NCI-H748 treated with DMSO at 0.1 percent for 48 hours (cell line): ENCODE results near the gene DMPK.

Source experiments
- DNase-seq: peaks from one replicate; lab custom pipeline; 2025; lab: John Stamatoyannopoulos, UW

The DMPK gene, protein sequence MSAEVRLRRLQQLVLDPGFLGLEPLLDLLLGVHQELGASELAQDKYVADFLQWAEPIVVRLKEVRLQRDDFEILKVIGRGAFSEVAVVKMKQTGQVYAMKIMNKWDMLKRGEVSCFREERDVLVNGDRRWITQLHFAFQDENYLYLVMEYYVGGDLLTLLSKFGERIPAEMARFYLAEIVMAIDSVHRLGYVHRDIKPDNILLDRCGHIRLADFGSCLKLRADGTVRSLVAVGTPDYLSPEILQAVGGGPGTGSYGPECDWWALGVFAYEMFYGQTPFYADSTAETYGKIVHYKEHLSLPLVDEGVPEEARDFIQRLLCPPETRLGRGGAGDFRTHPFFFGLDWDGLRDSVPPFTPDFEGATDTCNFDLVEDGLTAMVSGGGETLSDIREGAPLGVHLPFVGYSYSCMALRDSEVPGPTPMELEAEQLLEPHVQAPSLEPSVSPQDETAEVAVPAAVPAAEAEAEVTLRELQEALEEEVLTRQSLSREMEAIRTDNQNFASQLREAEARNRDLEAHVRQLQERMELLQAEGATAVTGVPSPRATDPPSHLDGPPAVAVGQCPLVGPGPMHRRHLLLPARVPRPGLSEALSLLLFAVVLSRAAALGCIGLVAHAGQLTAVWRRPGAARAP

DNA sequence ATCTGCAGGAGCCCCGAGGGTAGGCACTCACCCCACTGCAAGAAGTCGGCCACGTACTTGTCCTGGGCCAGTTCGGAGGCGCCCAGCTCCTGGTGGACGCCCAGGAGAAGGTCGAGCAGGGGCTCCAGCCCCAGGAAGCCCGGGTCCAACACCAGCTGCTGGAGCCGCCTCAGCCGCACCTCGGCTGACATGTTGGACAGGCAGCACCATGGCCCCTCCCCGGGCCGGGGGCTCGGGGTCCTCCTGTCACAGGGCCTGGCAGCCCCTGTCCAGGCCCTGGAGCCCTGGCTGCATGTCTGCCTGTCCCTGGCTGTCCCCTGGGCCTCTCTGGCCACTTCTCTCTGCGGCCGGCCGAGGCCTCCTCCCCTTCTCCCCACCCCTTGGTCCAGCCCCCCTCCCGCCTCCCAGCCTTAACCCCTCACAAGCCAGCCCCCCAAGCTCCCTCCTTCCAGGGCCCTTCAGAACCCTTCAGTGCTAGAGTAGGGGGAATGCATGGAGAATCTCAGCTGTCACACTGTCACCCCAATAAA is at the start of gene DMPK:
TSS of gene DMPK (minus strand) at position 329 of the 530 bp plus-strand sequence. CDS start at position 191, 138 bp downstream.
- DNase-seq = no peak

DNA sequence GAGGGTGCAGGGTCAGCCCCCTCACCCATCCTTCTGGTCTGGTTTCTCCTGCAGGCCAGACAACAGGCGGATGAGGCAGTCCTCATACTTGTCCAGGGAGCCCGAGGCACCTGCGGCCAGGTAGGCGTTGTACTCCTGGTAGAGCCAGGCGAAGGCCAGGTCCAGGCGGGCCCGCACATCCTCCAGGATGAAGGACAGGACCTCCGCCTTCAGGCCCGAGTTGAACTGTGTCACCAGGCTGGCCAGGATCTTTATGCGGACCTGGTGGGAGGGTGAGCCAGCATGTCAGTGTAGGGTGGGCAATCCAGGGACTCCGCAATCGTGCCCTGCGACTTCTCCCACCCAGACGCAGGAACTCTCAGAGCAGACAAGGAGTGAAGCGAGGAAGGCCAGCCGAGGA is 46.7 kb upstream of the DMPK start:
- no peak for DNase-seq

DNA sequence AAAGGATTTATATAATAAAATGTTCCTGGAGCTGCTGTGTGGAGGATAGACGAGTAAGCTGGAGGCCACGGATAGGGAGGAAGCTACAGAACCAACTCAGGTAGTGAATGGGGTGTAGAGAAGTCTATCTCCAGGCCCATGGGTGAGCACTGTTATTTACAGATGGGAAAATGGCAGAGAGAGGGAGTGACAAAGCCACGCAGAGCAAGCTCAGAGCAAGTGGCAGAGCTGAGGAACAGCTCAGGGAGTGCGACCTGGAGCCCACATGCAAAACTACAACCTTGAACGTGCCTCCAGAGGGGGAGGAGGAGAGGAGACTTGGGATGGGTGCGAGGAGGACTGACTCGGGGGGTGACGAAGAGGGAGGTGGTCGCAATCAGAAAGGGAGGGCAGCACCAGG is 46.2 kb upstream of the DMPK start:
- DNase-seq = no peak

DNA sequence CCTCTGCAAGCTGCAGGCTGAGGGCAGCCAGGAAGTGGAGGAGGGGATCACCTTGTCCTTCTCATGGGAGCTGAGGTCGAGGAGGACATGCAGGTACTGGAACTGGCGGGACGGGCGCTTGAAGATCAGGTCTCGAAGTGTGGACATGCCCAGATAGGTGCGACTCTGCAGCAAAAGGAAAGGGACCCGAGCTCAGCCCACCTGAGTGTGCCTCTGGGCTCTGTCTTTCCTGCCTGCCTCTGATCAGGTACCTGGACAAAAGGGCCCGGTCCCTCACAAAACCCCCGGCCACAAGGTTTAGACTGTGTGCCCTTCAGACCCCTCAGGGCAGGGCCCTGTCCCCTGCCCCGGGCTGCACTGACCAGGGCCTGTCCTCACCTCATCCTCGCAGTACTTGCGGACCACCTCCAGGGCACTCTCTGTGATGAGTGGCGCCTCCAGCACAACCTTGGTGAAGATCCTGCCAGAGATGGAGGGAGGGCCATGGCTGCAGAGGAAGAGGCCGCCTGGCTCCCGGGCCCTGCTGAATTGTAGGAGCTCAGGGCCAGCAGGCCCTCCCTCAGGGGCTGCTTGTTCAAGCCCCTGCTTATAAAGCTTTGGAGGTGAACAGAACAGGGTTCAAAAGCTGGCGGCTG is 45.3 kb upstream of the DMPK start:
- DNase-seq = no peak

DNA sequence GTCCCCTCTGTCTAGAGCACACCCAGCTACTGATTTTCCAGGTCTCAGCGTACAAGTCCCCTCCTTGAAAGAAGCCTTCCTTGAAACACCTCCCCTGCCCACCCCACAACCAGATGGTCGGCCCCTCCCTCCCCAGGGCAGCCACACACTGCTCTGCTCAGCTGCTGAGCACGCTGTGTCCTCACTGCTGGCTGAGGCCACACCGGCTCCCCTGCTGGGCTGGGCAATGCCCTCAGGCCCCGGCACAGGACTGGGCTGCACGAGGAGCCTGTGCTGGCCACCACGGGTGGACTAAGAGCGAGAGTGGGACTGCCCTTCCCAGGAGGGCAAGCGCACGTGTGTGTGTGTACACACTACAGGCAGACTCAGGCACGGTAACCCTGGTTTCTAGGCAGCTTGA is 44.6 kb upstream of the DMPK start:
- DNase-seq = no peak

DNA sequence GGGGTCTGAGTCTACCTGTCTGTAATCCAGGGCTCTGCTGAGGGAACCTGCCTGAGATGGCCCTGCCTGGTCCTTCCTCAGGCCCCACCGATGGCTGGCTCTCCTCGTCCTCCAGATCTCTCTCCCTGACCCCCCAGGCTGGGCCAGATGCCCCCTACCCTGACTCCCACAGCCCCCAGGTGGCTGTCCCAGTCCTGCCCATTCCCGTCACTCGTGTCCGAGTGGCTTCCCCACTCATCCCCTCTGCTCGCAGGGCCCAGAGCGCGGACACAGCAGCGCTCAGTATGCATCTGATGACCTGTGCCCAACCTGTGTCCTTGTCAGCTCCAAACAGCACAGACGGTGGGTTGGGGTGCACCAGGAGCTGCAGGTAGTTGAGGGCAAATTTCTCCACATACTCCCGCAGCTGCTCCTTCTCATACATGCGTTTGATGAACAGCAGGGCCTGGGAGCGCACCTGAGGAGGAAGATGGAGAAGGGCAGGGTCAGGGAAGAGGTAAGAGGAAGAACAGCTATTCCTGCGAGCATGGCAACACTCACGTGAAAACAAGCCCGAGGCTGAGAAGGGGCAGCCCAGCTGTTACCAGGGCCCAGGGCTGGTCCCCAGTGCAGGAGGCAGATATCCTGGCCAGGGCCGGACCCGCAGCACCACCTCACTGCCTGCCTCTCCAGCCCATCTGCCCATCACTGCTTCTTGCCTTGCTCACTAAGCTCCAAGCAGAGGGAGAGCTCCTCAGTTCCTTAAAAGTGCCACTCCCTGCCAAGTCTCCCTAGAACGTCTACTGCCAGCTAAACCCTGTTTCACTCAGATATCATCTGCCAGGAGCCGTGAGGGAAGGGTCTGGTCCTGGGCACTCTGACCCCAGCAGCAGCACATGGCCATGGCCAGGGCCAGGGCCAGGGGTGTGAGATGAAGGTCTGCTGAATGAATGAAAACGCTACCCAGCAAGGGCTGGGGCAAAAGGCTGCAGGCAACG is 43.9 kb upstream of the DMPK start:
- no peak for DNase-seq

DNA sequence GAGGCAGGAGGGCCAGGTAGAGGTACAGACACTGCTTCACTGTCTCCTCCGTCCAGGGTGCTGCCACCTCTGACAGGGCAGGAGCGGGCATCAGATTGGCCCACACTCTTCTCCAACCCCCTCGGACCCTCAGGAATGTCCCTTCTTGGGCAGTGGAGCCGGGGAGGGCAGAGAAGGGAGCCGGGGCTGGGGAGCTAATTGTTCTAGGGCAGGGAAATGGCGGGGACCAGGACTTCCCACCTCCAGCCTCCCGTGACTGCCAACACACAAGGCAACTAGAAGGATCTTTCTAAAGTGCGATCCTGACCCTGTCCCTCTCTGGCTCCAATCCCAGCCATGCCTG is 42.9 kb upstream of the DMPK start:
- DNase-seq = no peak

DNA sequence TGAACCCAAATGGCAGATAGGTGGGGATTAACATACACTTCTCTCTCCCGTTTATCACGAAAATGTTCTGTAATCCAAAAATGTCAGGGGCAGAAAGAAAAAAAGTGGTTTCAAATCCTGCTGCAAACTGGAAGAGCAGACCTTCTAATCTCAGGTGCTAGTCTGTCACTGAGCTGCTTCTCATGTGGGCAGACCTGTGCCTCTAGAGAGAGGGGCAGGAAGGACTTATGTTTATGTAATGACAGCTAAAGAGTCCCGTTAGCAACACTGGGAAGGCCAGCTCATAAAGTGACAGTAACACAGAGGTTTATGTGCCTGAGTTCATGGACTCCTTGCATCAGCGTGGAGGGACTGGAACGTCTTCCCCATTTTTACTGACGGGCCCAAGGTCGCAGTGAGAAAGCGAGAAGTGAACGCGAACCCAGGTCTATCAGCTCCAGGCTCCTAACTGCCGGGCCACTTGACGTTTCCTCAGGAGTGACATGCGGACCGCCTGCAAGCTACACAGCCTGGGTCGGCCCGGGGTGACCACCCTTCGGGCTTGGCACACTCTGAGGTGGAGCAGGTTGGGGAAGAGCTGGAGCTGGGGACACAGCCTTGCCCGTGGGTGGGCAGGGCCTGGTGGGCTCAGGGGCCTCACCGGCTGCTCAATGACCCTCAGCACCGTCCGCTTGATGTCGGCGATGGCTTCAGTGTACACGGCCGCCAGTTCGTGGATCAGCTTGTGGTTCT is 42.4 kb upstream of the DMPK start:
- DNase-seq = no peak

DNA sequence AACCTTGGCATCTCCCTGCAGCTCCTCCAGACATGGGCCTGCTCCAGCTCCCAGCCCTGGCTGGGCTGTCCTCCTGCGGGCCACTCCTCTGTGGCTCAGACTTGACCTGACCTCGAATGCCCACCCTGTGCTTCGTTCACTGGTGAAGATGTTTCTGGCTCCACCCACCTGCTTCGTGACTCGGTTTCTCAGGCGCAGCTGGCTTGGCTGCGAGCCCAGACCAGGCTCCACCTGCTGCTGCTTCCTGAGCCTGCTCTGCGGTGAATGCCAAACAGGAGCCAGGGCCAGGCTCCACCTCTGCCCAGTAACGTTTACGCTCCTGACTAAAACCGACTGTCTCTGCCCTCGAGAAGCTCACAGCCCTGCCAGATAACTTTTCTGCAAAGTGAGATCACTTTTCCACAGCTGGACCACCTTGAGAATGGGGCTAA is 41.8 kb upstream of the DMPK start:
- no peak for DNase-seq

DNA sequence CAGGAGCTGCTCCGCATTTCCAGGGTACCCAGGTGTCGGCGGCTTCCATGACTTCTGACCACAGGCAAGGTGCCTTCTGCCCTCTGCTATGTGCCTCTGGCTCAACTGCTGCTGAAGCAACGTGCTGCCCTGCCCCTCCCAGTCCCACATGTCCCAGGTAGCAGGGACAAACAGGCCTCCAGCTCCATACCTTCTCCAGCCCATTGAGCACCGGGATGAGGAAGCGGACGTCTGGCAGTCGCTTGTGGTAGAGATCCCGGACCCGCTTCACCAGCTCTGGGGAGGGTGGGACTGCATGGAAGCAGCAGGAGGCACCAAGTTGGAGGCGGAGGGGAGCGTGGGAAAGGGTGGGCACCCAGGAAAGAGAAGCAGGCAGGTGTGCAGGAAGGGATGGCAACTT is 40.9 kb upstream of the DMPK start:
- DNase-seq = no peak

DNA sequence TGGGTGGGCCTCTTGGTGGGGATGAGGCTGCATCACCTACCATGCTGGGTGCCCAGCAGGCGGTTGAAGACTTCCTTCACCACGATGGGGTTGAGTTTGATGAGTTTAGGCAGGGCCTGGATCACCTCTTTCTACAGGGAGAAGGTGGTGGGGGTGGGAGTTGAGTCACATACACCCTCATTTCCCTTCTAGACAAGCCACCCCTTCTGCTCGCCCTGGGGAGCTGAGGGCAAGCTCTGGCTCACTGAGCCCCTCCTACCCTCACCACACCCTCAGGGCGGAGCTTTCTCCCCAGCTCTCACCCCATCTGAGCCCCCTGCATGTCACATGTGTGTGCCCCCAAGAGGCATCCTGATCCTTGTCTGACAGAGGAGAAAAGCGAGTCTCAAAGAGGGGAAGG is 40.4 kb upstream of the DMPK start:
- no peak for DNase-seq

DNA sequence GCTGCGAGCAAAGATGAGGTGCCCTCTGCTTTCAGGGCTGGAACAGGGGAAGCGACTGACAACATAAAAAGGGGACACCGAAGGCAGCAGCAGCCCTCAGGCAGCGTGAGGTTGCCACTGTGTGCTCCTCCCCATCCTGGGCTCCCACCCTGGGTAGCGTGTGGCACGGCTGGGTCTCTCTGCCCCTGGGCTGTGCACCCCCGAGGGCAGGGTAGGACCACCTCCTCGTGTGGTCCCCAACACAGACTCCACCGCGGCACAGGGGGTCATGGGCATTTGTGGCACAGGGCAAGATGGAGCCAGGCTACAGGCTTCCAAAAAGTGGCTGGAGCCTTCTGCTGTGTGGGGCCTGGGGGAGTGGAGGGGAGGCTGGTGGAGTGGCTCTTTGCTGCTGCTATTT is 39.3 kb upstream of the DMPK start:
- no peak for DNase-seq

DNA sequence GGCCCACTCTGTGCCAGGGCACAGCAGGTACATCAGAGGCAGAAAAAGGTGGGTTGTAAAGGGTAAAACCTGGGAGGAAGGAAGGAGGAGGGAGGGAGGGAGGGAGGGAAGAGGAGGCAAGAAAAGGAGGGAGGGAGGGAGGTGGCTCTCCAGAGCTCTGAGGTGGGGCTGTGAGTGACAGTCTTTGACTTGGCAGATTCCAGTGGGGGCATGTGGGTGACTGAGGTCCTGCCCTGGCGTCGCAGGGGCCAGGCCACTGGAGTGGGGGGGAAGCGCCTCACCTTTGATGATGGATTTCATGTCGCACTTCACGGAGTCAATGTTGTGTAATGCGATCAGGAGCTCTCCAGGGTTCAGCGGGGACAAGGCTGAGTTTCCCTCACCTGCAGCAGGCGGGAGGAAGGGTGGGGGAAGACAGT is 38.8 kb upstream of the DMPK start:
- no peak for DNase-seq

DNA sequence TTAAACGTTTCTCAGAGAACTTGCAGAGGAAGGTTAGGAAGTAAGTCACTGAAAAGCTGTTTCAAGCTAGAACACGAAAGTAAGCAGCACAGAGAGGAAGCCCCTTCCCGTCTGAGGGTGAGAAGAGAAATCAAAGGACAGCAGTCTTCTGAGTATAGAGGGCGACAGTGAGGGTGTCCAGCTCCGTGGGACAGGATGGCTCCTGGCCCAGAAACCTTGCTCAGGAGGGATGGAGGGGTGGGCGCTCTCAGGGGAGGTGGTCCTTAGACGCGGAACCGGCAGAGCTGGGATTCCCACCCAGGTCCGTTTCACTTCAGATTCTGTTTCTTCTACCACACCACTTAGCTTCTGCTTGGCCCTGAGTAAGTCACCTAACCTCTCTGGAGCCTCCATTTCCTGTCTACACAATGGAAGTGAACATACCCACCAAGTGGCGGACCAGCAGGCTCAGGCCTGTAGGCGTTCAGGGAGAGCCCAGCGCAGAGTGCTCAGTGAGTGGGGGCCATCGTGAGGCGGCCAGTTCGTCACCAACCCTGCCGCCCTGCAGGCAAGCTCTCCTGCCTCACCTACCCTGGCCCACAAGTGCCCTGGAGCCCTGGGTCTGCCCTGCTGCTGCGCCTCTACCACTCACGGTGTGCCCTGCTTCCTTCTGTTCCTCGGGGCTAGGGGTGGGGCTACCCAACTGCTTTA is 38.3 kb upstream of the DMPK start:
- DNase-seq = no peak

DNA sequence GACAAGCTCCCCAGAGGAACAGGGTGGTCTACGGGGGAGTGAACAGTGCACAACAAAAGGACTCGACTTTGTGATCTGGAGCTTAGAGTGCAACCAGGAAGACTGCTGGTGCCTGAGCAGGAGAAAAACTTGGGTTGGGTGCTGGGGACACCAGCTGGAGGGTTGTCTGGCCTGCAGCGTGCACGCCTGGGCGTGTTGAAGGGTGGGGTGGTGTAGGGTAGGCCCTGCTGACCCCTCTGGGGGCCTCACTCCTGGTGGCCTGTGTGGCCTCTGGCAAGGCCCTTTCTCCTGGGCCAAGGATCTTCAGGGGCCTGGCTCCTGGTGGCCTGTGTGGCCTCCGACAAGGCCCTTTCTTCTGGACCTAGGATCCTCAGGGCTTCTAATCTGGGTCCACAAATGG is 37.5 kb upstream of the DMPK start:
- DNase-seq = no peak

DNA sequence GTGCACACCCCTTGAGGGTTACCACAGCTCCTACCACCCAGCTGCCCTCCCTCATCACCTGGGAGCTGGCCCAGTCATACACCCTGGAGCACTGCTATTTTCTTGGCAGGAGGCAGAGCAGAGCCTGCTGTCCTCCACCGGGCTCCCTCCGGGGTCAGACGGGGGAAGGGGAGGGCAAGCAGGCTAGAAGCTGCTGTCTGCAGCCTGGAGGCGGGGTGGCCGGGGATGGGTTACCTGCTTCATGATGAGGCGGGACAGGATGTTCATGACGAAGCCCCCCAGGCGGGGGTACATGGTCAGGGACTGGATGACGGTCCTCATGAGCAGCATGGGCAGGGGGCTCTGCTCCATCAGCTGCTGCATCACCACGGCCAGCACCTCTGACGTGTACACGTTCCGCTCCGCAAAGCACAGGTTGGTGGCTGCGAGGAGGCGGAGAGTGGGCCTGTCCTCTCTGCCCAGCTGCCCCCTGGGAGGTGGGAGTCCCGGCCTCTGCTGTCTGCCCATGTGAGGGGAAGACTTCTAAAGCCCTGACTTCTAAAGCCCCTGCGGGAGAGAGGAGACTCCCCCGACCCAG is 35.5 kb upstream of the DMPK start:
- DNase-seq = no peak

DNA sequence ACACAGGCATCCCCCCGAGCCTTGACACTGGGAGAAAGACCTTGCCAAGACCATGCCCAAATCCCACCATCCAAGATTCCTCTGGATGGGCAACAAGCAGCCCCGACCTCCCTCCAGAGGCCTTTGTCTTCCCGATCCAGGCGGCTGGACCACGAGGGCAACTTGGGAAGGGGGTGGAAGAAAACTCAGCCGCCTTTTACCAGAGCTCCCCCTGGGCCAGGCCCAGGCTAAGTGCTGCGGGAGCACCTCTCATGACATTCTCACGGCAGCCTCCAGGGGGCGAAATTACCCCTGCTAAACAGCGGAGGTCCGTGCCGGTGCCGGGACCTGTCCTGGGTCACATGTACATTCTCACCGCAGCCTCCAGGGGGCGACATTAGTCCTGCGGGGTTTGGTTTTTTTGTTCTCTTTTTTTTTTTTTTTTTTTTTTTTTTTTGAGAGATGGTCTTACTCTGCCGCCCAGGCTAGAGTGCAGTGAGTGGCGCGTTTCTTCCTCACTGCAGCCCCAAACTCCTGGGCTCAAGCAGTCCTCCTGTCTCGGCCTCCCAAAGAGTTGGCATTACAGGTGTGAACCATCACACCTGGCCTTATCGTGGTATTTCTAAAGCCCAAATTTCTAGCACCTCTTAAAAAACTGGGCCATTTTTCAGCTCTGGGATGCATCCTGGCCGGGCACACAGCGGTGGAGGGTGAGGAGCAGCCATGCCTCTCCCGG is 34.9 kb upstream of the DMPK start:
- peak; percentile 83 for DNase-seq

DNA sequence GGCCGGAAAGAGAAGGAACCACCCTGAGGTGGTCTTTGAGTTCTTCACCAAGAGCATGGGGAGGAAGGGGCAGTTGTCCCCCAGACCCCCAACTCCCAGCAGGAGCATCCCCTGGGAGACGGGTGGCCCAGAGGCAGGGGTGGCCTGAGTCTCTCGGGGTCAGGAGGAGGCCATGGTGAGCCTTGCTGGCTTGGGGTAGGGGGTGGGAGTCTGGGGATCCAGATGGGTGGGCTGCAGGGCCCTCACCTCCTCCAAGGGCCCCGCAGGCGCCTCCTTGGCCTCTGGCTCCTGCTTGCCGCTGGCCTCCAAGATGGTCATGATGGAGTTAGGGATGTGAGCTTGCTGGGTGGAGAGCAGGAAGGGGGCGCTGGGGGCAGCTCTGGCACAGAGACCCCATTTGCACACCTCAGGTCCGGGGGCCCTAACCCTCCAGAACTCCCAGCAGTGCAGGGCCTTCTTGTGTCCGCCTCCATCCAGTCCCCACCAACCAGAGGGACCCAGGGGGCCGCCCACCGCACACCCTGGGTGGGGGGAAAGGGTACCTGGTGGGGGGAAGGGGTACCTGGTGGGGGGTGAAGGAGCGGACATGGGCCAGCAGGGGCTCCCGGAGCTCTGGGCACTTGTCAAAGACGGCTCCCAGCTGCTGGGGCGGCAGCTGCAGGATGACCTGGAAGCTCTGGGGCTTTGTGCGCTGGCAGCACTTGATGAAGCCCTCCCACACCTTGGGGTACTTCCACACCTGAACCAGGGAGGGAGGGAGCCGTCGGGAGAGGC is 34.1 kb upstream of the DMPK start:
- DNase-seq = no peak
